Activated T-cell treated with anti-CD3 and anti-CD28 coated beads for 48 hours (primary cell): ENCODE data around the gene FAM174B.

Experiments
- DNase-seq: peaks from one replicate; pipeline ENCODE4 v3.0.0-alpha.2; 2020; ENCODE audit warnings: low read depth

Gene FAM174B

GRCh38 chr15:92638709-92639365, 16.7 kb downstream of the FAM174B start:
- DNase-seq = no peak

GRCh38 chr15:92638291-92638708, 17.3 kb downstream of the FAM174B start:
- no peak for DNase-seq

- no peak for DNase-seq
Measured at GRCh38 chr15:92637626-92638025, 17.9 kb downstream of the FAM174B start.

GRCh38 chr15:92636908-92637481, 18.6 kb downstream of the FAM174B start:
- no peak for DNase-seq

- DNase-seq = no peak
Measured at GRCh38 chr15:92636401-92636907, 19.1 kb downstream of the FAM174B start.

- DNase-seq = no peak
Measured at GRCh38 chr15:92634671-92635201, 20.8 kb downstream of the FAM174B start.

- DNase-seq = no peak
Measured at GRCh38 chr15:92634060-92634459, 21.5 kb downstream of the FAM174B start.

GRCh38 chr15:92633418-92633817, 22.2 kb downstream of the FAM174B start:
- no peak for DNase-seq

- no peak for DNase-seq
Measured at GRCh38 chr15:92633001-92633400, 22.6 kb downstream of the FAM174B start.

GRCh38 chr15:92631721-92632120, 23.9 kb downstream of the FAM174B start:
- DNase-seq = no peak

- DNase-seq = no peak
Measured at GRCh38 chr15:92629975-92630626, 25.5 kb downstream of the FAM174B start.

GRCh38 chr15:92629276-92629974, 26.1 kb downstream of the FAM174B start:
- DNase-seq = peak; percentile 9

GRCh38 chr15:92627014-92627413, 28.6 kb downstream of the FAM174B start:
- DNase-seq = no peak

- no peak for DNase-seq
Measured at GRCh38 chr15:92625251-92625980, 30.2 kb downstream of the FAM174B start.

GRCh38 chr15:92624401-92624991, 31.1 kb downstream of the FAM174B start:
- DNase-seq = no peak

GRCh38 chr15:92623435-92623834, 32.1 kb downstream of the FAM174B start:
- DNase-seq = no peak

- no peak for DNase-seq
Measured at GRCh38 chr15:92621972-92622533, 33.5 kb downstream of the FAM174B start.

- no peak for DNase-seq
Measured at GRCh38 chr15:92620991-92621390, 34.6 kb downstream of the FAM174B start.

GRCh38 chr15:92619145-92620101, 36.2 kb downstream of the FAM174B start:
- no peak for DNase-seq
